GM19239 (cell line): ENCODE measurements around the gene SLC7A9.

Experiments used
- DNase-seq: peaks from one replicate; pipeline ENCODE4 v3.0.0; 2011; ENCODE audit warnings: low spot score; ENCODE audit not compliant: insufficient read length
- FAIRE-seq: peaks from 2 replicates; lab custom pipeline; 2011; peaks lifted over from hg19 to GRCh38; lab: Jason Lieb, UNC

The SLC7A9 gene

GRCh38 chr19:32830231-32831014 is 39.1 kb downstream of the SLC7A9 start:
- no peak for FAIRE-seq

DNA sequence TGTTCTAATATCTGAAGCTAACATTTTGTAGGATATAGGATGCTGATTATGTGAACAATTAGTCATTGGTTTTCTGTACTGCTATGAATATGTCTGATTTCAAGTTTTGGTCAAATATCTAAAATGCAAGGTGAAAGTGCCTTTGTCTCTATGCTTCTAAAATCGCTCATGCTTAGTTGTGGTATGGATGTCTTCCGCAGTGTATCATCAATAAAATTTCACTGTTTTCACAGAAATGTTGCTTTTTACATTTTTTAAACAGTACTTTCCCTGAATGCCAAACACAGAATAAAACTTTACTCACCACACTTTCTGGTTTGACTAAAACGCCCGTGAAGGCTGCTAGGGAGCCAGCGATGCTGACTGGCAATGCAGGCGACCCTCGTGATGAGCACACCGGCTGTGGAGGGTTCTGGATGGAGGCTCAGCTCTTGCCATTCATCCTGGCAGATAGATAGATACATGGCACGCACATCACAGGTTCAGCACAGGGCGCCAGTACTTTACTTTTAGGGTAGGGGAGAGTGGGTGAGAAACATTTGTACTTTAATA is 40.1 kb downstream of the SLC7A9 start:
- FAIRE-seq (no peak), DNase-seq (no peak)

More at GRCh38 chr19:32830231-32831014, 39.1 kb downstream of the SLC7A9 start:
- DNase-seq, result no peak

DNA sequence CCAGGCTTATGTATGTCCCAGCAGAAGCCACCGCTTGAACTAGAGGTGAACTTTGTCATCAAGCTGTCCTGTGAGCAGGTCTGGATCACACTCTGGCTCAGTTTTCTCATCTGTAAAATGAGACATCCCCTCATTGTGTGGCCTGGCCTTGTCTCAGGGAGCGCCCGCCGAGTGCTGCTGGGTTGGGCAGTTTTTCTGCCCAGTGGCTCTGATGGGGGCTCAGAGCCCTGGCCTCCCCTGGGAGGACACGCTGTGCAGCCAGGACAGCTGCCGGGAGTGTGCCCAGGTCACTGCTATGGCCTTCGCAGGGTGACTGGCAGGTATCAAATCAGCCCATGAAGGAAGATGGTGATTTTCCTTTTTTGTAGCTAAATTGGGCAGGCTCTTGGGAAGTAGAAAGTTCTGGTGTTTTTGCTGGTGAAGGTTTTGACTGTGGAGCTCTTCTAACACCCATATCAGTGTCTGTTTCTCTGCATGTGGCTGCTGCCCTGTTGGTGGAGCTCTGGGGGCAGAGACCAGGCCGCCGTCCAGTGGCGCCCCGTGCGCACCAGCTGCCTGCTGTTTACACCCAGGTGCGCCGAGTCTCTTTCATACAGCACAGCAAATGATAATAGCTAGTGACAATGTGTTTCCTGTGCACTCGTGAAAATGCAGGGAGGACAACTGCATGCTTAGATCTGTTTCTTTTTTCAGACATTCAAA is 40.8 kb downstream of the SLC7A9 start:
- DNase-seq (no peak), FAIRE-seq (no peak)

- FAIRE-seq (no peak), DNase-seq (no peak)
Measured at GRCh38 chr19:32828139-32828538, 41.4 kb downstream of the SLC7A9 start.

DNA sequence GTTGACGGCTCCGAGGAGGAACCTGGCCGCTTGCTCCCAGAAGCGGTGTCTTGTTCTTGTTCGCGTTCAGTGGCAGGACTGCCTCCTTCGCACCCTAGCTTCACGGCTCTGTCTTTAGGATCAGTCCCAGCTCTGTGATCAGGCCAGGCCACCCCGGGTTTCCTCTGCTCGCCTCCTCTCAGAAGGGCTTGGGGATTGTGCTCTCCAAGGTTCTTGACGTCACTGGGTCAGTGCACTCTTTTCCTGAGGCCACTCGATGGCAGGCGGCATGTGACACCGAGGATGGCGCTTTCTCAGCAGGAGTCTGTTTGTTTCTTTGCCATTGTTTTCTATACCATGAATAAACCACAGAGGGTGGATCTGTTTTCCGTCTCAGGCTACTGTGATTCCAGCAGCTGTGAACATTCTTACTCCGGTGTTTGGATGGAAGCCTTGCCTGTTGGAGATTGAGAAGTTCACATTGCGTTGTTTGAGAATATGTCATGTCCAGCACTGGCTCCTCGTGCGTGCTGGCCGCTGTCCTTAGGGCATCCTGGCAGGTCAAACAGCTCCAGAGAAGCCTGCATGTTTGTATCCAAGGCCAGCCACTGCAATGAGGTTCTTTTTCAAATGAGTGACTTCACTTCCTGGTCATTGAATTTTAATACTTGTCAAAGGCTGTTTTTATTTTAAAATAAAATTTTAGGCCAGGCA is 44.5 kb downstream of the SLC7A9 start:
- no peak for FAIRE-seq
- no peak for DNase-seq

DNA sequence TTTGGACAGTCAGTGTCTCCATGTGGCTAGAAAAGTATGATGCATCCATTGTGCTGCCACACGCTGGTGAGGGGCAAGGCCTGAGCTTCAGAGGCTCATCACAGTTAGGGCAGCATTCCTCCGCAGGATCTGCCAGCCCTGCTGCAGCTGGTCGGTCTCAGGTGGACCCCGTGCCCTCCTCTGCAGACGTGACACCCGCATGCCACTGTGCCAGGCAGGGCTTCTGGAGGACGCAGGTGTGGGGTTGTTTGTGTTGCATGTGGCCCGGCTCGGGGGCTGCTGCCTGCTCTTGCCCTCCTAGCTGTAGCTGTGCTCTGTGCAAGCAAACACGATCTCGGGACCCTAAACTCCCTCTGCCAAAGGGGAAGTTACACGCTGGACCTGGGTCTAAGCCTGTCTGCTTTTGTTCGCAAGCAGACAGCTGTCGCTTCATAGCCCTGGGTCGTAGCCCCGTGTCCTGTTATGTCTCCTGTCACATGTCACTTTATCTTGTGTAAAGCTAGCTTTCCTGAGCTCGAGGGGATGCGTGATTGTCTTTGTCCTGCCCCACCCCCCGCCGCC is 45.3 kb downstream of the SLC7A9 start:
- FAIRE-seq, result no peak
- no peak for DNase-seq

- DNase-seq (no peak), FAIRE-seq (no peak)
Measured at GRCh38 chr19:32823747-32824102, 45.8 kb downstream of the SLC7A9 start.

DNA sequence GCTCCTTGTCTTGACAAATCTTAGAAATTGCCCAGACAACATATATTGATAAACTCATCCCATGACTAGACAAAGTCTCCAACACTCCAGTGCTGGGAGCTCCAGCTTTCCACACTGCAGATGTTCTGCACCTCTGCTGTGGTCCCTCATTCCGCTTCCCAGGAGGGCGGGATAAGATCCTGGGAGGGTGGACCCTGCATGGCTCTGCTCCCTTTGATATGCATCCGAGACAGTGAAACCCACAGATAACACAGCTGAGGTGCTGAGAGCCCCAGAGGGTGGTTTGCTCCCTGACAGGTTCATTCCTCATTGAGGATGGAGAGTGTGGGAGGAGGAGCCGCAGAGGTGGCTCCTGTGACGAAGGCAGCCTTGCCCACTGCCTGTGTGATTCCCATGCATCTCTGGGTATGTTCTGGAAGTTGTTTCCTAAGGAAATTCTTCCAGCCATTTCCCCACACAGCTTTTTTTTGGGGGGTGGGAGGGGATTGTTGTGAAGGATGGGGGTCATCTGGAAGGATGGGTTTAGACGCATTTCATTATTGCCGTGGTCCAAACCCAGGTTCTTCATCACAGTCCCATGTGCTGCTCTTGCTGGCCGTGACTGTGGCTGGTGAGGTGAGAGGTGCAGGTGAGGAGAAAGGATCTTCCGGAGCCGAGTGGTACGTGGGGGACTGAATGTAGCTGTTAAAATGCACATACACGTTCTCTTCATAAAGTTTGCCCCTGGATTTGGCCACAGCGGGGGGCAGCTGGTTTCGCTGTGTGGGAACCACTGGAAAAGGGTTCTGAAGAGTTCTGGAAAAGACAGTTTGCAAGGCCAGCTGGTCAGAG is 46.4 kb downstream of the SLC7A9 start:
- no peak for FAIRE-seq
- no peak for DNase-seq

DNA sequence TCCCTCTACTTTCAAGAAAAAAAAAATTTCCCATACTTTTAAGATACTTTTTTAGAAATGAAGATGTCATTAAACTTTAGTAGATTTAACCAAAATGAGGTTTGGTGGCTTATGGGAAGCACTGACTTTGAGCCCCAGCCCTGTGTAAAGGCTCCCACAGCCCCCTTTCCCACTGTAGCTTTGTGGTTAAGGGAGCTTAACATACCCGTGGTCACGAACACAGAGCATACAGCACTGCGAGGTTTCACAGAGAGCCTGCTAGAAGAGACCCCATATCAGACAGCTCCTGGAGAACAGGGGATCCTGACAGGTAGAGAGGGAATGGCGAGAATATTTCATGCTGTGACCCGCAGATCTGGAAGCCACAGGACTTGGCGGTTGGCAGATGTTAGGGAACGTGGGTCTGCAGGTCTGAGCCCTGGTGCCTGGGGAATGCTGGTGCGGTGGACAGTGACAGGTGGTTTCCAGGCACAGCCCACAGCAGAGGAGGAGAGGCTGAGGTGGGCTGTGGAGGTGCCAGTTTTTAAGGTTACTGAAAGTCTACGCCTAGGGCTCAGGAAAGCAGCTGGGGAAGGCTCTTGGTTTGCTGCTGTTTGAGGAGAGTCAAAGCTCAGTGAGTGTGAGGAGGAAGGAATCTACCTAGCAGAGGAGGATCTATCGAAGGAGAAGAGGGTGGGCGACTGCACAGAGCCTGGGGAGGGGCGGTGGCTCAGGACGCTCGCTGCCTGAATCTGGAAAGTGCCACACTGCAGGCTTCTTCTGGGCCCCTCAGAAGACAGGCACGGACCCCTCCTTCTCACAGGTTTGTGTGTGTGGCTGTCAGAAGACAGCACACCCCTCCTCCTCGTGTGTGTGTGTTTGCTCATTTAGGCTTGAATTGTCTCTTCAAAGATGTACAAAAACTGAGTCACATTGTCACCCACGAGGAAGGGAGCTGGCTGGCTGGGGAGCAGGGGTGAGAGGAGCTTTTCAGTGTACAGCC is 49.9 kb downstream of the SLC7A9 start:
- no peak for DNase-seq

DNA sequence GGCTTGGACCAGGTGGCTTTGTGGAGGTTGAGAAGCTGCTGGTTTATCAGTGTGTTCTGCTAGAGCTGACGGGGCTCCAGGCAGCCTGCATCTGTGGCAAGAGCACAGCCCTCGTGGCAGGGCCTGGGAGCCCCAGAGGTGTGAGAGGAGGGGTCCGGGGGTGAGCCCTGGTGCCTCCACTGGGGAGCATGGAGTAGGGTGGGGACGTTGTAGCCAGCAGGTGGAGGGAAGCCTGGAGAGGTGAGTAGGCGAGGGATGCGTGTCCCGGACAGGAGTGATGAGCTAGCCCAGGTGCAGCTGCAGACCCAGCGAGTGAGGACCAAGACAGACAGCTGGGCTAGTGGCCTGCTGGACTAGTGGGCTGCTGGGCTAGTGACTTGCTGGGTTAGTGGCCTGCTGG is 51.0 kb downstream of the SLC7A9 start:
- FAIRE-seq (no peak), DNase-seq (no peak)

More for the DNA sequence above, 49.9 kb downstream of the SLC7A9 start:
- FAIRE-seq, result no peak

- FAIRE-seq (no peak), DNase-seq (no peak)
Measured at GRCh38 chr19:32817569-32818476, 51.7 kb downstream of the SLC7A9 start.

- FAIRE-seq (no peak), DNase-seq (no peak)
Measured at GRCh38 chr19:32816555-32817099, 52.9 kb downstream of the SLC7A9 start.

DNA sequence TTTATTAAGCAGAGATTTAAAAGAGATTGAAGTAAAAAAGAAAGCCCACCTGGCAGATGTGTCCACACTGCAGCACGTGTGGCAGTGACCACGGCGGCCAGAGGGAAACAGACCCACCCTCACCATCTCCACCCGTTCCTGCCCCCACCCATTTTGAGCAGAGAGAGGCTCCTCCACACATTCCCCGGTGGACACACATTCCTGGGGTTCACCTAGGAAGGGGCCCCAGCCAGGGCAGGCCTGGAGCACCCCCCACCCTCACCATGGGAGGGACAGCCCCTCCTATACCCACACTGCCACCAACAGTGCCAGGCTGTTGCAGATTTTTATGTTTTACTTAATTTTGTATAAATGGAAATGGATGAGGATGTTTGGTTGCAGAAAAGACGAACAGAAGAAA is 54.9 kb downstream of the SLC7A9 start:
- FAIRE-seq, result no peak
- no peak for DNase-seq

DNA sequence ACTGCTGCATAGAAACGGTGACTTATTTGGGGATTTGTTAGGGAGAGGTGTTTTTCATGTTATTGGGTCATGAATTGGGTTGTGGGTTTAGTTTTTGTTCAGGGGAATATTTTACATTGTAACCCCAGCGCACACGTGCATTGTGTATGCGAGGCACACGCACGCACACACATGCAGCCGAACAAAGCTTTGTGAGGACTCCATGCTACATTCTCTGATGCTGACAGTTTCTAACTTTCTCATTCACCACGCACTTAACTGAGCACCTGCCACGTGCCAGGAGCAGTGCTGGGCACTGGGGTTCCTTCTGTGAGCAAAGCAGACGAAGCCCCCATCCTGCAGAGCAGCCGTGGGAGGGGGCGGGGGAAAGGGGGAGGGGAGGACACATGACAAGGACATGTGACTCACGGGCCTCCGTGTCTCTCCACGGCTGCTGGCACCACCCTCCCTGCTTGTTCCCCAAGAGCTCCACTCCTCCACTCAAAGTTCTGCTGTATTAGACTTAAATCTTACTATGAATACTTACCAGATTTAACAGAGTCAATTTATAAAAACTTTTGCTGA is 55.6 kb downstream of the SLC7A9 start:
- DNase-seq, result no peak
- no peak for FAIRE-seq

GRCh38 chr19:32812571-32812970 is 57.0 kb downstream of the SLC7A9 start:
- DNase-seq (no peak), FAIRE-seq (no peak)

DNA sequence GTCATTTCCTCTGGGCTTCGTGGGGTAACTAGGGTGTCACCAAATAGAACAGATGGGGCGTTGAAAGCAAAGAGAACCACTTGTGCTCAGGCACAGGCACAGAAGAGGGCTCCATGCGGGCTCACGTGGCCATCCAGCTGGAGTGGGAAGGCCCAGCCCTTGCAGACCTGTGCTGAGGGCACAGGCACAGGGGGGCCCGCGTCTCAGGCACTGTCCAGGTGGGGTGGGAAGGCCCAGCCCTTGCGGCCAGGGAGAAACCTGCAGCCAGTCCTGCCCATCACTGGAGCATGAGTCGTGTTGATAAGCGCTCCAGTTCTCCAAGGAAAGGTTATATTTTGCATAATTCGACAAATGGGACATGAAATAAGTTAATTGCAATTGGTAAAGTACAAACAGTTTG is 57.5 kb downstream of the SLC7A9 start:
- FAIRE-seq (no peak), DNase-seq (no peak)

GRCh38 chr19:32811151-32811550 is 58.4 kb downstream of the SLC7A9 start:
- DNase-seq, result no peak
- no peak for FAIRE-seq
